Calu3 (cell line): ENCODE results near the gene LDLRAD3. TPM values are rescaled to one million over a fixed set of nuclear protein-coding genes. Genes with fewer than 3 reads are reported as not detected.

Experiments used
- BruUV-seq: library from RNA; stranded (reverse); fragments of 400-500 nt; replicated peaks from 2 replicates; lab custom pipeline; 2021; lab: Mats Ljungman, UMichigan
- CTCF ChIA-PET: fragments of 300-600 bp; sonication (Branson Sonifier 250); formaldehyde crosslinking; loops from one replicate; lab custom pipeline; 2022; ENCODE audit warnings: antibody characterized with exemption; lab: Charles Lee
- DNase-seq: peaks from one replicate; pipeline ENCODE4 v3.0.0; 2022
- H3K27ac Mint-ChIP-seq: one replicate; pipeline ENCODE4 v1.8.0; 2022; ENCODE audit warnings: mixed read lengths; ENCODE audit not compliant: unreplicated experiment
- H3K27me3 Mint-ChIP-seq: one replicate; pipeline ENCODE4 v1.8.0; 2022; ENCODE audit warnings: mixed read lengths; ENCODE audit not compliant: unreplicated experiment
- H3K36me3 Mint-ChIP-seq: one replicate; pipeline ENCODE4 v1.8.0; 2022; ENCODE audit warnings: mild to moderate bottlenecking, moderate library complexity, mixed read lengths; ENCODE audit not compliant: insufficient read depth, unreplicated experiment
- H3K4me1 Mint-ChIP-seq: one replicate; pipeline ENCODE4 v1.8.0; 2022; ENCODE audit warnings: mild to moderate bottlenecking, low read depth, mixed read lengths; ENCODE audit not compliant: unreplicated experiment
- H3K4me3 Mint-ChIP-seq: one replicate; pipeline ENCODE4 v1.8.0; 2022; ENCODE audit warnings: mild to moderate bottlenecking, low read depth, moderate library complexity, mixed read lengths; ENCODE audit not compliant: unreplicated experiment
- H3K9me3 Mint-ChIP-seq: one replicate; pipeline ENCODE4 v1.8.0; 2022; ENCODE audit warnings: low read depth, mixed read lengths; ENCODE audit not compliant: unreplicated experiment
- intact Hi-C: fragments of 100-400 bp; cut with micrococcal nuclease; formaldehyde crosslinking; loops from one replicate; pipeline ENCODE4 v1.10.0; 2022; ENCODE audit not compliant: unreplicated experiment
- total RNA-seq: library from RNA; stranded (reverse); gene quantifications from 2 replicates; pipeline ENCODE4 v1.2.3, GENCODE V29; 2022
- TF ChIP-seq, protein P1 (sequence below): fragments of 200-600 bp; IDR thresholded peaks from one replicate; pipeline ENCODE4 v1.8.0; 2022; ENCODE audit warnings: antibody characterized with exemption; ENCODE audit not compliant: unreplicated experiment

LDLRAD3 gene
- total RNA-seq, 1 experiment from 2014 or later, result 16.2 TPM

DNA sequence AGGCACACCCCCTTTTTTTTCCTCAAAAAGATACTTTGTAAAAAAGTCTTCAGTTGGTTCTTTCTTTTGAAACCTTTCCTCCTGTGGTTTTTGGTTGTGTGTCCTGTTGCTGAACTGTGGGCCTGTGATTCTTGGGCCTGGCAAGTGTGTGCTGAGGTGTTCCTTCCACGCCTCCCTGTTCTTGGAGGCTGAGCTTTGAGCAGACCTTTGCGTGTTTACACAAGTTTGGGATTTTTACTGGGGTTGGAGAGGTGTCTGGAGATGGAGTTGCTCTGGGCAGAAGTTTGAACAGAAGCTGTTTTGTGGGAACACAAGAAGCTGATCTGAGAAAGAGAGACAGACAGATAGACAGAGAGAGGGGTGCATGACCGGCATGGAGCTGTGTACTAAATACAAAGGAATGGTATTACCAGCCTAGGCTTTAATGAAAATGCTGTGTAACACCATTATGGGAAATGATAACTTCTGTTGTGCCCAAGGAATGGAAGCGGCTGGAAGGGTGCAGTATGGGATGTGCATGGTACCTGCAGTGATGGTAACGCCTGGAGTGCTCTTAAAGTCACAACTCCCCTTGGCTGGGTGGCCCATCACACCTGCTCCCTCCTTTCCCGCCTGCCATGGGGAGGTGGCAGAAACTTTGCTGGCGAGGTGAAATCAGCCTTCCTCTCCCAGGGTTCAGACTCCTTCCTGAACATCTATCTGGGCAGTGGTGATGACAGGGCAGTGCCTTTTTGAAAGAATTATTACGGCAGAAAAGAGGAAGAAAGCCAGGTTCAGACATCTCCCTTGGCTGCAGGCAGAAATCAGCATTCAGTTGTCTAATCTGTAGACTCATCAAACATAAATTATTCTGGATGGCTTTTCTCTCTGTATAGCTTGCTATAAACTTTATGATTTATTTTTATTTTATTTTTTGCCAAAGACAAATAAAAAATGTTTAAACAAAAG is 70.4 kb downstream of the LDLRAD3 start:
- no peaks in the 10 kb centered on the region for H3K9me3 Mint-ChIP-seq
- intact Hi-C loops, result no loop called here
- no peak overlapping the region for H3K4me3 Mint-ChIP-seq
- H3K4me1 Mint-ChIP-seq, result peaks cover 23% of the 10 kb centered on the region
- H3K27me3 Mint-ChIP-seq, result no peaks in the 10 kb centered on the region
- H3K27ac Mint-ChIP-seq, result no peak overlapping the region
- CTCF ChIA-PET, result interaction anchor here (0.9 kb wide), 1 partner anchor 10 kb away, joined by 3 read pairs; no protein-coding TSS in a partner anchor
- TF ChIP-seq, protein P1, sequence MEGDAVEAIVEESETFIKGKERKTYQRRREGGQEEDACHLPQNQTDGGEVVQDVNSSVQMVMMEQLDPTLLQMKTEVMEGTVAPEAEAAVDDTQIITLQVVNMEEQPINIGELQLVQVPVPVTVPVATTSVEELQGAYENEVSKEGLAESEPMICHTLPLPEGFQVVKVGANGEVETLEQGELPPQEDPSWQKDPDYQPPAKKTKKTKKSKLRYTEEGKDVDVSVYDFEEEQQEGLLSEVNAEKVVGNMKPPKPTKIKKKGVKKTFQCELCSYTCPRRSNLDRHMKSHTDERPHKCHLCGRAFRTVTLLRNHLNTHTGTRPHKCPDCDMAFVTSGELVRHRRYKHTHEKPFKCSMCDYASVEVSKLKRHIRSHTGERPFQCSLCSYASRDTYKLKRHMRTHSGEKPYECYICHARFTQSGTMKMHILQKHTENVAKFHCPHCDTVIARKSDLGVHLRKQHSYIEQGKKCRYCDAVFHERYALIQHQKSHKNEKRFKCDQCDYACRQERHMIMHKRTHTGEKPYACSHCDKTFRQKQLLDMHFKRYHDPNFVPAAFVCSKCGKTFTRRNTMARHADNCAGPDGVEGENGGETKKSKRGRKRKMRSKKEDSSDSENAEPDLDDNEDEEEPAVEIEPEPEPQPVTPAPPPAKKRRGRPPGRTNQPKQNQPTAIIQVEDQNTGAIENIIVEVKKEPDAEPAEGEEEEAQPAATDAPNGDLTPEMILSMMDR, result no peak
- H3K36me3 Mint-ChIP-seq, result no peaks in the 10 kb centered on the region
- no peak for DNase-seq
- no TSS peak for BruUV-seq

DNA sequence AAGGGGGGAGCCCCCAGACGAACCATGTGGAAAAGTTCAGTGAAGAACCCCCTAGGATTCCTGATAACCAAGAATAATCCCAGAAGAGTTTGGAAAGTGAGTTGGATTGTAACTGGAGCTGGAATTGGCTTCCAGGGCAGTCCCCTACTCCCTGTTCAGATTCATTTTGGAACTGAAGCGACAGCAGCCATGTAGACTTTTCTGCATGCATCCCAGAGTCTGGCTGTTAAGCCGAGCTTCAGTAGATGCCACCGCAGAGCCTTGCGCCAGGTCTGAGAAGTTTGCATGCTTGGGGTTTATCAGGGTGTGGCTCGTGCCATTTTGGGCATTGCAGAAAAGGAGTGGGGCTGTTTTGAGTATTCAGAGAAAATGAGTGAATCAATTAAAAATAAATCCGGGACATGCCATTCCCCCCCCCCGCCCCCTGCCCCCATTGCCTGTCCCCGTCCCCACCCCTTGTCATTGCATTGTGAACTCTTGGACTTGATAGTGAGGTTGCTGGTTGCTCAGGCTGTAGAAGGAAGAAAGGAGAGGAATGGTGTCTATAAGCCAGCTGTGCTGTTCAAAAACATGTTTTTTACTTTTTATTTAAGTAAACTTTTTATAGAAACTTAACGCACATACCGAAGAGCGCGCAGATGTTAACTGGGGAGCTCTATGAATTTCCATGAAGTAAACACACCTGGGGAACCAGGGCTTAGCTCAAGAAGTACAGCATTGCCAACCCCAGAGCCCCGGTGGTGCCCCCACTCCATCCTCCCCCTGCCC is 71.2 kb downstream of the LDLRAD3 start:
- BruUV-seq, result no TSS peak
- Mint-ChIP-seq H3K36me3 (no peaks in the 10 kb centered on the region), H3K9me3 (no peaks in the 10 kb centered on the region), H3K4me1 (peaks cover 14% of the 10 kb centered on the region), H3K4me3 (no peak overlapping the region), H3K27me3 (no peaks in the 10 kb centered on the region), H3K27ac (no peak overlapping the region)
- intact Hi-C loops, result no loop called here
- no peak for DNase-seq
- CTCF ChIA-PET, result interaction anchor here (0.9 kb wide), 1 partner anchor 10 kb away, joined by 3 read pairs; no protein-coding TSS in a partner anchor
- TF ChIP-seq, protein P1, result no peak

DNA sequence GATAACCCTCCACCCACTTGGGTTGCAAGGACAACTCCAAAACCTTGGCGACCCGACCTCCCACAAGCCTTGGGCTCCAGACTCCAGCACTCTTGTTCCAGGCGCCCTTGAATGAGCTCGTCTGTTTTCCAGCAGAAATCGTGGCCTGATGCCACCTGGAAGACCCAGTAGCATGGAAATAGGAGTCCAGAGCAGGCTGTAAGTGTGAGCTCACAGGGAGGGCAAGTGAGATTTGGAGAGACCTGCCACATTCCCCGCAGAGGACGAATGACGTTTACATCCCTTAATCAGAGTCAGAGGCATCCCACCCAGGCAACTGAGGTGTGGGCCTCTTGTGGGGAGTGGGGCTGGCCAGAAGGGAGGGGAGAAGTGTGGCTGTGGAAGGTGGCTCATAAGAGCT is 71.9 kb downstream of the LDLRAD3 start:
- Mint-ChIP-seq H3K4me1 (peaks cover 7% of the 10 kb centered on the region), H3K36me3 (no peaks in the 10 kb centered on the region), H3K4me3 (no peak overlapping the region), H3K27me3 (no peaks in the 10 kb centered on the region), H3K27ac (no peak overlapping the region), H3K9me3 (no peaks in the 10 kb centered on the region)
- TF ChIP-seq, protein P1, result no peak
- CTCF ChIA-PET, result no interaction called here
- no TSS peak for BruUV-seq
- DNase-seq, result no peak
- intact Hi-C loops, result no loop called here

DNA sequence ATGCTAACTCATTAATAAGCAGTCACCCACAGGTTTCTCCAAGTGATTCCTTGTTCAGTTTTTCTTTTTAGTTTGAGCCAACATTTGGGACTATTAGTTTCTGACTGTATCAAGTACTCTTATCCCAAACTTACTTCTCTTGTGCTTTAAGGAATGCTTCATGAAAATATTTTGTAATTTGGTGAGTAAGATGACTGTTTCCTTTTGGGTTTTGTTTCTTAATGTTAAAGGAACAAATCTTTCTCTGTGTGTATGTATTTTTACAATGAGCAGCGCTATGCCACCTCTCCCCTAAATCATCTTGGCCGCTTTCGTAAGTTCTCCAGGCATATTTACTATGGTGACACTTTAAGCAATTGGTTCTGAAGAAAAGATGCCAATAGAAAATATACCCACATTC is 72.4 kb downstream of the LDLRAD3 start:
- Mint-ChIP-seq H3K36me3 (no peaks in the 10 kb centered on the region), H3K9me3 (no peaks in the 10 kb centered on the region), H3K27me3 (no peaks in the 10 kb centered on the region), H3K4me1 (peaks cover 7% of the 10 kb centered on the region), H3K27ac (no peak overlapping the region), H3K4me3 (no peak overlapping the region)
- intact Hi-C loops, result no loop called here
- no peak for DNase-seq
- CTCF ChIA-PET, result no interaction called here
- TF ChIP-seq, protein P1, result no peak
- no TSS peak for BruUV-seq
